Measurements from ENCODE around the gene HOXA13.

HOXA13 gene

GRCh38 chr7:27237735-27238334, 37.9 kb upstream of the HOXA13 start:
- Histone ChIP-seq H3K9me2 (ENCODE audit: low read depth, low read length) (no peaks in the 10 kb centered on the region), H3K4me3 (ENCODE audit: low read depth, low read length, poor library complexity, severe bottlenecking) (no peak overlapping the region), H3K36me3 (ENCODE audit: insufficient read depth, low read length) (no peaks in the 10 kb centered on the region), H3K27me3 (ENCODE audit: insufficient read depth, low read length) (no peaks in the 10 kb centered on the region), H3K9me3 (ENCODE audit: low read length) (no peaks in the 10 kb centered on the region), H3K79me2 (ENCODE audit: insufficient read depth, low read length) (no peaks in the 10 kb centered on the region), H3K9ac (ENCODE audit: low read length) (no peak overlapping the region), H2AFZ (ENCODE audit: low read length) (no peak overlapping the region), H4K20me1 (ENCODE audit: insufficient read depth, low read length) (no peaks in the 10 kb centered on the region), H3K27ac (ENCODE audit: low read depth, low read length, poor library complexity, severe bottlenecking) (no peak overlapping the region), H3K4me1 (ENCODE audit: insufficient read depth, low read length, severe bottlenecking) (peaks cover 3% of the 10 kb centered on the region), H3F3A (ENCODE audit: insufficient read depth, low read length) (no peaks in the 10 kb centered on the region), H3K4me2 (ENCODE audit: low read length) (no peak overlapping the region)
- TF ChIP-seq, protein P1, sequence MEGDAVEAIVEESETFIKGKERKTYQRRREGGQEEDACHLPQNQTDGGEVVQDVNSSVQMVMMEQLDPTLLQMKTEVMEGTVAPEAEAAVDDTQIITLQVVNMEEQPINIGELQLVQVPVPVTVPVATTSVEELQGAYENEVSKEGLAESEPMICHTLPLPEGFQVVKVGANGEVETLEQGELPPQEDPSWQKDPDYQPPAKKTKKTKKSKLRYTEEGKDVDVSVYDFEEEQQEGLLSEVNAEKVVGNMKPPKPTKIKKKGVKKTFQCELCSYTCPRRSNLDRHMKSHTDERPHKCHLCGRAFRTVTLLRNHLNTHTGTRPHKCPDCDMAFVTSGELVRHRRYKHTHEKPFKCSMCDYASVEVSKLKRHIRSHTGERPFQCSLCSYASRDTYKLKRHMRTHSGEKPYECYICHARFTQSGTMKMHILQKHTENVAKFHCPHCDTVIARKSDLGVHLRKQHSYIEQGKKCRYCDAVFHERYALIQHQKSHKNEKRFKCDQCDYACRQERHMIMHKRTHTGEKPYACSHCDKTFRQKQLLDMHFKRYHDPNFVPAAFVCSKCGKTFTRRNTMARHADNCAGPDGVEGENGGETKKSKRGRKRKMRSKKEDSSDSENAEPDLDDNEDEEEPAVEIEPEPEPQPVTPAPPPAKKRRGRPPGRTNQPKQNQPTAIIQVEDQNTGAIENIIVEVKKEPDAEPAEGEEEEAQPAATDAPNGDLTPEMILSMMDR (IDR thresholded peaks at IDR 0.05; ENCODE audit: low read length): no peak
- no peak for TF ChIP-seq EZH2 (IDR thresholded peaks at IDR 0.05; ENCODE audit: borderline replicate concordance, low read length)

- peak overlapping the region; percentile 64 for H3K4me2 ChIP-seq (ENCODE audit: low read length)
- no peak overlapping the region for H3K27ac ChIP-seq (ENCODE audit: low read depth, low read length, poor library complexity, severe bottlenecking)
- H3K36me3 ChIP-seq (ENCODE audit: insufficient read depth, low read length): no peaks in the 10 kb centered on the region
- H3K9ac ChIP-seq (ENCODE audit: low read length): peak overlapping the region; percentile 12; the same call in 1 of the 2 replicates
- no peaks in the 10 kb centered on the region for H3K79me2 ChIP-seq (ENCODE audit: insufficient read depth, low read length)
- no peaks in the 10 kb centered on the region for H3K9me3 ChIP-seq (ENCODE audit: low read length)
- no peaks in the 10 kb centered on the region for H4K20me1 ChIP-seq (ENCODE audit: insufficient read depth, low read length)
- H3K4me3 ChIP-seq (ENCODE audit: low read depth, low read length, poor library complexity, severe bottlenecking): peak overlapping the region; percentile 54
- TF ChIP-seq, protein P1 (IDR thresholded peaks at IDR 0.05; ENCODE audit: low read length): peak; percentile 74
- TF ChIP-seq EZH2 (IDR thresholded peaks at IDR 0.05; ENCODE audit: borderline replicate concordance, low read length): no peak
- H3K4me1 ChIP-seq (ENCODE audit: insufficient read depth, low read length, severe bottlenecking): peaks cover 3% of the 10 kb centered on the region
- H3F3A ChIP-seq (ENCODE audit: insufficient read depth, low read length): no peaks in the 10 kb centered on the region
- H2AFZ ChIP-seq (ENCODE audit: low read length): 0 out of 2 replicates have a peak overlapping the region, but pooled peaks have one; percentile 53
- H3K9me2 ChIP-seq (ENCODE audit: low read depth, low read length): no peaks in the 10 kb centered on the region
- H3K27me3 ChIP-seq (ENCODE audit: insufficient read depth, low read length): no peaks in the 10 kb centered on the region
Observed at GRCh38 chr7:27235387-27236311, 35.8 kb upstream of the HOXA13 start.

GRCh38 chr7:27229448-27229847, 29.6 kb upstream of the HOXA13 start:
- no peak overlapping the region for H3K27ac ChIP-seq (ENCODE audit: low read depth, low read length, poor library complexity, severe bottlenecking)
- H4K20me1 ChIP-seq (ENCODE audit: insufficient read depth, low read length): no peaks in the 10 kb centered on the region
- H3K4me3 ChIP-seq (ENCODE audit: low read depth, low read length, poor library complexity, severe bottlenecking): no peak overlapping the region
- no peaks in the 10 kb centered on the region for H3K79me2 ChIP-seq (ENCODE audit: insufficient read depth, low read length)
- no peak overlapping the region for H3K9ac ChIP-seq (ENCODE audit: low read length)
- H3F3A ChIP-seq (ENCODE audit: insufficient read depth, low read length): no peaks in the 10 kb centered on the region
- H3K36me3 ChIP-seq (ENCODE audit: insufficient read depth, low read length): no peaks in the 10 kb centered on the region
- H3K4me1 ChIP-seq (ENCODE audit: insufficient read depth, low read length, severe bottlenecking): no peaks in the 10 kb centered on the region
- H3K9me3 ChIP-seq (ENCODE audit: low read length): no peaks in the 10 kb centered on the region
- no peaks in the 10 kb centered on the region for H3K9me2 ChIP-seq (ENCODE audit: low read depth, low read length)
- H2AFZ ChIP-seq (ENCODE audit: low read length): no peak overlapping the region
- 0 out of 2 replicates have a peak, but pooled peaks cover 6% of the 10 kb centered on the region for H3K27me3 ChIP-seq (ENCODE audit: insufficient read depth, low read length)
- no peak for TF ChIP-seq EZH2 (IDR thresholded peaks at IDR 0.05; ENCODE audit: borderline replicate concordance, low read length)
- TF ChIP-seq, protein P1 (IDR thresholded peaks at IDR 0.05; ENCODE audit: low read length): no peak
- no peak overlapping the region for H3K4me2 ChIP-seq (ENCODE audit: low read length)

Measured in OCI-LY1 (cell line).